Smooth muscle cell (in vitro differentiated cells): Measurements from ENCODE around the gene NMT1. TPM values are rescaled to one million over a fixed set of nuclear protein-coding genes. Genes with fewer than 3 reads are reported as not detected.

Experiments used
- DNase-seq: peaks from one replicate; lab custom pipeline; 2025; ENCODE audit not compliant: unreplicated experiment; lab: John Stamatoyannopoulos, UW
- H2AFZ ChIP-seq: fragments of 200-600 bp; sonication (generic); 2 replicates; pipeline ENCODE4 v1.6.0; 2016; ENCODE audit warnings: antibody characterized with exemption, low read depth, mild to moderate bottlenecking
- H3F3A ChIP-seq: fragments of 200-600 bp; sonication (generic); 2 replicates; pipeline ENCODE4 v1.6.0; 2017; ENCODE audit warnings: antibody characterized with exemption, low read depth
- H3K27ac ChIP-seq: fragments of 200-600 bp; sonication (generic); 2 replicates; pipeline ENCODE4 v1.5.1; 2016; ENCODE audit warnings: low read depth, mild to moderate bottlenecking
- H3K27me3 ChIP-seq: fragments of 200-600 bp; sonication (generic); 2 replicates; pipeline ENCODE4 v1.6.1; 2016; ENCODE audit warnings: low read depth, mild to moderate bottlenecking
- H3K36me3 ChIP-seq: fragments of 200-600 bp; sonication (generic); 2 replicates; pipeline ENCODE4 v1.5.1; 2016; ENCODE audit warnings: low read depth
- H3K4me1 ChIP-seq: fragments of 200-600 bp; sonication (generic); 2 replicates; pipeline ENCODE4 v1.5.1; 2016; ENCODE audit warnings: low read depth
- H3K4me2 ChIP-seq: fragments of 200-600 bp; sonication (generic); 2 replicates; pipeline ENCODE4 v1.6.0; 2016; ENCODE audit warnings: mild to moderate bottlenecking
- H3K4me3 ChIP-seq: fragments of 200-600 bp; sonication (generic); 2 replicates; pipeline ENCODE4 v1.5.1; 2016; ENCODE audit warnings: mild to moderate bottlenecking
- H3K79me2 ChIP-seq: fragments of 200-600 bp; sonication (generic); 2 replicates; pipeline ENCODE4 v1.6.0; 2016; ENCODE audit warnings: low read depth, mild to moderate bottlenecking
- H3K9ac ChIP-seq: fragments of 200-600 bp; sonication (generic); 2 replicates; pipeline ENCODE4 v1.6.0; 2016; ENCODE audit warnings: low read depth
- H3K9me3 ChIP-seq: fragments of 200-600 bp; sonication (generic); replicated peaks from 2 replicates; pipeline ENCODE4 v1.5.1; 2016; ENCODE audit warnings: low read depth
- H4K20me1 ChIP-seq: fragments of 200-600 bp; sonication (generic); 2 replicates; pipeline ENCODE4 v1.6.0; 2016; ENCODE audit warnings: low read depth
- WGBS: methylation state at CpG from one replicate; pipeline ENCODE4 v1.1.7; 2016; ENCODE audit warnings: low lambda C conversion rate; 5-methylcytosine and 5-hydroxymethylcytosine counted together
- polyA plus RNA-seq: library from polyadenylated mRNA; unstranded; fragments of >200 nt; fragmentation: Nextera tagmentation; extraction: Ambion mirVana; gene quantifications from 2 replicates; pipeline ENCODE4 v1.2.1, GENCODE V29; 2016
- total RNA-seq: library from RNA; depleted of rRNA; stranded (reverse); fragments of >200 nt; gene quantifications from 2 replicates; pipeline ENCODE4 v1.2.3, GENCODE V29; 2014
- TF ChIP-seq, protein P1 (sequence below): fragments of 200-600 bp; sonication (generic); IDR thresholded peaks from 2 replicates; pipeline ENCODE4 v1.5.1; 2017; ENCODE audit warnings: borderline replicate concordance, mild to moderate bottlenecking, antibody characterized with exemption; ENCODE audit not compliant: insufficient read depth, poor library complexity, severe bottlenecking

NMT1 gene
- total and polyA plus RNA-seq, 2 experiments from 2014 or later: 87.6 to 105 TPM

DNA sequence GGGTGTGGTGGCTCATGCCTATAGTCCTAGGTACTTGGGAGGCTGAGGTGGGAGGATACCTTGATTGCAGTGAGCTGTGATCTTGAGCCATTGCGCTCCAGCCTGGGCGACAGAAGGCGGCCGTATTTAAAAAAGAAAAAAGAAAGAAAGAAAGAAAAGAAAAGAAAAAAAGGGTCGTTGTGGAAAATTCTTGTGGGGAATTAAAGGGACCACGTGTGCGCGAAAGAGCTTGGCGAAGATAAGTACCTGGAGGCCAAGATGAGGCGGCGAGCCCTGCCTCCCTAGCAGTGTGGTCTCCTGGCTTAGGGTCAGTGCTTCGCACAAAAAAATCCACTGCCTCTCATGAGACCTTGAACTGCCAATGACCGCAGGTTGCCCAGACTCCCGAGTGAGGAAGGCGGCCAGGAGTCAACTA lies 728 bp upstream of the NMT1 start:
- Histone ChIP-seq H3K36me3 (no peaks in the 10 kb centered on the region), H3K79me2 (peaks cover 55% of the 10 kb centered on the region), H3K9me3 (no peaks in the 10 kb centered on the region), H3K27me3 (no peaks in the 10 kb centered on the region), H3K4me3 (peak overlapping the region; percentile 94), H3F3A (no peaks in the 10 kb centered on the region), H2AFZ (peak overlapping the region; percentile 84), H3K4me1 (peaks cover 16% of the 10 kb centered on the region), H3K4me2 (peak overlapping the region; percentile 89), H3K9ac (peak overlapping the region; percentile 65), H3K27ac (peak overlapping the region; percentile 29), H4K20me1 (peaks cover 36% of the 10 kb centered on the region)
- TF ChIP-seq, protein P1, sequence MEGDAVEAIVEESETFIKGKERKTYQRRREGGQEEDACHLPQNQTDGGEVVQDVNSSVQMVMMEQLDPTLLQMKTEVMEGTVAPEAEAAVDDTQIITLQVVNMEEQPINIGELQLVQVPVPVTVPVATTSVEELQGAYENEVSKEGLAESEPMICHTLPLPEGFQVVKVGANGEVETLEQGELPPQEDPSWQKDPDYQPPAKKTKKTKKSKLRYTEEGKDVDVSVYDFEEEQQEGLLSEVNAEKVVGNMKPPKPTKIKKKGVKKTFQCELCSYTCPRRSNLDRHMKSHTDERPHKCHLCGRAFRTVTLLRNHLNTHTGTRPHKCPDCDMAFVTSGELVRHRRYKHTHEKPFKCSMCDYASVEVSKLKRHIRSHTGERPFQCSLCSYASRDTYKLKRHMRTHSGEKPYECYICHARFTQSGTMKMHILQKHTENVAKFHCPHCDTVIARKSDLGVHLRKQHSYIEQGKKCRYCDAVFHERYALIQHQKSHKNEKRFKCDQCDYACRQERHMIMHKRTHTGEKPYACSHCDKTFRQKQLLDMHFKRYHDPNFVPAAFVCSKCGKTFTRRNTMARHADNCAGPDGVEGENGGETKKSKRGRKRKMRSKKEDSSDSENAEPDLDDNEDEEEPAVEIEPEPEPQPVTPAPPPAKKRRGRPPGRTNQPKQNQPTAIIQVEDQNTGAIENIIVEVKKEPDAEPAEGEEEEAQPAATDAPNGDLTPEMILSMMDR: no peak
- DNase-seq: no peak
- 10% methylated on average over 15 of the region's 15 CpGs for WGBS

DNA sequence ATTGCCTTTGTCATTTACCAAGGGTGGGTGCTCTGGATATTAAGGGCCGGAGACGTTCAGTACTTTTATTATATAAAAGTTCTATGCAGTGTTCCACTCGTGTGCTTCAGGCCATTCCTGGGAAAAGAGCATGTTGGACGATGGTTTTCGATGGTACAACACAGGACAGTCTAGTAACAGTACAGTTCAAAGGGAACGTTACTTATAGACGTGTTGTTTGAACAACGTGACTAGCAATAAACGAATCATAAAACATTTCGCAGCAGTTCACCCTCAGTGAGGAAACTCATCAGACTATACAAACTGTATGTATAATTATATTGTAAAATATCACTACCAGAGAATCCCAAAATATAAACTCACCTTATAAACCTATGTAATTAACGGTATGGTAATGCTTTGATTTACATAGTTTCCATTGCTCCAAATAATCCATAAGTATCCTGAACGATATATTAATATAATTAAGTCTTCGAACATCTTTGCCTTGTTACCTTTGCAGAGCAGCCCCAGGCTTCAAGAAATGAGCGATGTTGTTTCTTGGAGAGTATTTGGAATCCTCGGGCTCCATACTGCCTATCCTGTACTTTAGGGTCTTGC lies 589 bp downstream of the NMT1 start:
- 15% methylated on average over 15 of the region's 15 CpGs for WGBS
- TF ChIP-seq, protein P1: no peak
- Histone ChIP-seq H3K79me2 (peaks cover 67% of the 10 kb centered on the region), H3F3A (no peaks in the 10 kb centered on the region), H3K36me3 (no peaks in the 10 kb centered on the region), H3K9ac (peak overlapping the region; percentile 95), H3K27me3 (no peaks in the 10 kb centered on the region), H3K4me3 (peak overlapping the region; percentile 94), H3K4me1 (peaks cover 16% of the 10 kb centered on the region), H3K9me3 (no peaks in the 10 kb centered on the region), H3K27ac (peak overlapping the region; percentile 88), H2AFZ (peak overlapping the region; percentile 88), H3K4me2 (peak overlapping the region; percentile 97), H4K20me1 (peaks cover 49% of the 10 kb centered on the region)
- DNase-seq: no peak

DNA sequence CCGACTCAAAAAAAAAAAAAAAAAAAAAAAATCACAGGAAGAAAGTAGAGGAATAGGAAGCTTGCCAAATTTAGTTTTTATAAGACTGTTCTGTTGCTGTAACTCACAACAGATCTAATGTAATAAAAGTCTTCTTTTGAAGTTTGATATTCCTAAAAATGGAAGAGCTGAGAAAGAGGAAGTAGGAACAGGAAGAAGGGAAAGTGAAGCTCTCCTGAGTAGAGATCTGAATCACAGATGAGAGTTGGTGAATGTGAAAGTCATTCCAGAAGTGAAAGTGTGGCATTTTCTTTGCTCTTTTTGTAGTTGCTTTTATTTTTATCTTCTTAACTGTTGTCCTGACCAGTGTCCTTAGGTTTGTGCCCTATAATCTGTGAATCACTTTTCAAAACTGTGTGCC lies 2.1 kb downstream of the NMT1 start:
- no peak overlapping the region for H3K9ac ChIP-seq
- DNase-seq: no peak
- H2AFZ ChIP-seq: no peak overlapping the region
- H3K79me2 ChIP-seq: peaks cover 82% of the 10 kb centered on the region
- no peak overlapping the region for H3K4me3 ChIP-seq
- no peaks in the 10 kb centered on the region for H3K27me3 ChIP-seq
- no peaks in the 10 kb centered on the region for H3K36me3 ChIP-seq
- H4K20me1 ChIP-seq: peaks cover 64% of the 10 kb centered on the region
- no peak overlapping the region for H3K4me2 ChIP-seq
- no peaks in the 10 kb centered on the region for H3K9me3 ChIP-seq
- H3K27ac ChIP-seq: peak overlapping the region; percentile 4
- H3K4me1 ChIP-seq: peaks cover 16% of the 10 kb centered on the region
- TF ChIP-seq, protein P1: no peak
- peaks cover 4% of the 10 kb centered on the region for H3F3A ChIP-seq
- 75% methylated on average over 1 of the region's 1 CpG for WGBS

DNA sequence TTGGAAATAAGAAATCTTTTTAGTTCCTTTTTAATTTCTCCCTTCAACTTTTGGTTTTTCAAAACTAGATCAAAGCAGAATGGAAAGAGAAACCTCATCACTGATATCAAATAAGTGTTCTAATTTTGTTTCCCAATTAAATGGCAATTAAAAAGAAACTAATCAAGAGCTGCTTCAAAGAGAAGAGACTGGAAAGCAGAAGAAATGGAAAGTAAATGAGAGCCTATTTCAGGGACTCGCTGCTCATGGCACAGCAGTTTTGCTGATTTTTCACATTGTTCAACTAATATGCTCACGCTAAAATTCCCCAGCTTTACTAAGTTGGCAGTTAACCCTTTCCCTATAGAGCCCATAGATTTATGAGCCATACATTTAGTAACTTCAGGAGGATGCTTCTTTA lies 6.5 kb downstream of the NMT1 start:
- TF ChIP-seq, protein P1: no peak
- H2AFZ ChIP-seq: no peak overlapping the region
- no peak overlapping the region for H3K27ac ChIP-seq
- 93% methylated on average over 2 of the region's 2 CpGs for WGBS
- peaks cover 96% of the 10 kb centered on the region for H3K79me2 ChIP-seq
- peaks cover 9% of the 10 kb centered on the region for H3F3A ChIP-seq
- H3K9me3 ChIP-seq: no peaks in the 10 kb centered on the region
- no peak overlapping the region for H3K9ac ChIP-seq
- H3K4me3 ChIP-seq: no peak overlapping the region
- H3K4me2 ChIP-seq: no peak overlapping the region
- peaks cover 1% of the 10 kb centered on the region for H3K4me1 ChIP-seq
- no peaks in the 10 kb centered on the region for H3K27me3 ChIP-seq
- DNase-seq: no peak
- peaks cover 77% of the 10 kb centered on the region for H4K20me1 ChIP-seq
- H3K36me3 ChIP-seq: no peaks in the 10 kb centered on the region
